ENCODE results near the gene MUC2.

Gene MUC2

DNA sequence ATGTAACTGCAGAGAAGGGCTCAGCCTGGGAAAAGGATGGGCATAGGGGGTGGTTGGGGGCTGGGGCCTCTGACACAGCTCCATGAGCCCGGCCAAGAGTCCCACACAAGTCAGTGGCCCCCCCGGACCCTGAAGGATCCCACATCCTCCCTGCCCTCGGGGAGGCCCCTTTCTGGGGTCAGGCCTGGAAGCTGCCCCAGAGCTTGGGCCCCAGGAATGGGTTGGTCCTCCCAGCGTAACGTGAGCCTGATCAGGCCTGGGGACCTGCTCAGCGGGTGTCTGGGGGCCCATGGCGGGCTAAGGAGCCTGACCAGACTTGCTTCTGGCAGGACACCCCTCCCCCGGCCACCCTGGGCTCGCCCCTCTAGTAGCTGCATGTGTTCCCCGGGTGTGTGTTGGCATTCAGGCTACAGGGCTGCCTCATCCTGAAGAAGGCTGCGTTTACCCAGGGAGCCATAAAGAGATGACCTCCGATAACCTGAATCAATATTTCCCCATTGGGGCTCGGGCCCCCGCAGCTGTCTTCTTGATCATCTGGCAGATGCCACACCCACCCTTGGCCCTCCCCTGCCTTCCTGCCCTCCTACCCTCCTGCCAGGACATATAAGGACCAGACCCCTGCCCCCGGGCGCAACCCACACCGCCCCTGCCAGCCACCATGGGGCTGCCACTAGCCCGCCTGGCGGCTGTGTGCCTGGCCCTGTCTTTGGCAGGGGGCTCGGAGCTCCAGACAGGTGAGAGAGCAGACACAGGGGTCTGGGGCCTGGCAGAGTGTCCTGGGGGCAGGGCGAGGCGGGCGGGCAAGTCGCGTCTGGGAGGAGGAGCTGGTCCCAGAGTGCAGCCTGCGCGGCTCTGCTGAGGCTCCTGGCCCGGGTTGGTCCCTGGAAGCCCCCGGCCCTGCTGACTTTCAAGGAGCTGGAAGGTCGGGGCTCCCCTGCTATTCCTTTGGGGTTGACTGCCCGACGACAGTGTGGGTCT lies at the start of gene MUC2:
Gene MUC2, plus strand, starts transcription at position 631 of the 978 bp plus-strand sequence.
- no peaks in the 10 kb centered on the region for H3K9me3 ChIP-seq (ENCODE audit: control insufficient read depth in 5 of 5, low read length in 5 of 5)
- no peak within 1 kb of the TSS for H3K27ac ChIP-seq (ENCODE audit: low read depth, low read length)
- no peaks in the 10 kb centered on the region for H3K36me3 ChIP-seq (ENCODE audit: control insufficient read depth in 5 of 5, insufficient read depth in 5 of 5, low read length in 5 of 5)
- peaks cover 0 to 17% (median 10%) of the 10 kb centered on the region in 5 donors for H3K4me1 ChIP-seq (ENCODE audit: control insufficient read depth in 5 of 5, insufficient read depth in 5 of 5, low read length in 5 of 5)
- no peak within 1 kb of the TSS for H3K4me3 ChIP-seq (ENCODE audit: low read depth in 1 of 5, low read length in 5 of 5)
- H3K27me3 ChIP-seq (ENCODE audit: control insufficient read depth in 5 of 5, insufficient read depth in 4 of 5, low read length in 5 of 5), result peaks cover 4 to 16% (median 7%) of the 10 kb centered on the region in 5 donors
- H3K9ac ChIP-seq (ENCODE audit: low read length in 5 of 5), result no peak within 1 kb of the TSS

DNA sequence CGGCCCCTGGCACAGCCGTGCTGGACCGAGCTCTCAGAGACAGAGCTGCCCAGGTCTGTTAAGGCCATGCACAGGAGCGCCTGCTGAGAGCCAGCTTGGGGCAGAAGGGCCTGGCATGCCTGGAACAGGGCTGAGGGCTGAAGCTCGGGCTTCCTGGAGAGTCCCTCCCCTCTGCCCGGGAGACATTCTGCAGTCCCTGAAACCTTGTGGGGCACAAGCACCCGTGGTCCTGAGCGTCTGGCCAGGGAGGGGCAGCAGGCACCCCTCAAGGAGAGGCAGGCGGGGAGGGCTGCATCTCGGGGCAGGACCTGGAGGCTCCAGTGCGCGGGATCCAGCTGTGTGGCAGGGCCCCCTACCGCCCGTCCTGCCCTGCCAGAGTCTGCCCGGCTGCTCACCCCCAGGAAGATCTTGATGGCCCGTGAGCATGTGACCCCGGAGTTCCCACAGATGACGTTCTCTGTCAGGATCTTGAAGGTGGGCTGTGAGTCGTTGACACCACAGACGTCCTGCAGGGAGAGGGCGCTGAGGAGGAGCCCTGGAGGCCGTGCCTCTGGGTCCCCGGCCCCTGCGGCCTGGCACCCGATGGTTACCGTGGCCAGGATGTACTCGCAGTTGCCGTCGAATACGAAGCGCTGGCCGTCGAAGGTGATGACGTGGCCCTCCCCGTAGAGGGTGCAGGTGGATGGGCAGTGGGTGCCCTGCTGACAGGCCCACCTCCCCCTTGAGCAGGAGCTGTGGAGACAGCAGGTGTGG lies 49.1 kb upstream of the MUC2 start:
- Histone ChIP-seq H3K4me3 (ENCODE audit: low read depth in 1 of 5, low read length in 5 of 5) (no peak overlapping the region), H3K27ac (ENCODE audit: low read depth, low read length) (no peak overlapping the region), H3K4me1 (ENCODE audit: control insufficient read depth in 5 of 5, insufficient read depth in 5 of 5, low read length in 5 of 5) (peaks cover 0 to 3% (median 0%) of the 10 kb centered on the region in 5 donors), H3K36me3 (ENCODE audit: control insufficient read depth in 5 of 5, insufficient read depth in 5 of 5, low read length in 5 of 5) (peaks cover 0 to 10% (median 0%) of the 10 kb centered on the region in 5 donors), H3K9ac (ENCODE audit: low read length in 5 of 5) (no peak overlapping the region), H3K27me3 (ENCODE audit: control insufficient read depth in 5 of 5, insufficient read depth in 4 of 5, low read length in 5 of 5) (peaks cover 0 to 6% (median 0%) of the 10 kb centered on the region in 5 donors), H3K9me3 (ENCODE audit: control insufficient read depth in 5 of 5, low read length in 5 of 5) (no peaks in the 10 kb centered on the region)

DNA sequence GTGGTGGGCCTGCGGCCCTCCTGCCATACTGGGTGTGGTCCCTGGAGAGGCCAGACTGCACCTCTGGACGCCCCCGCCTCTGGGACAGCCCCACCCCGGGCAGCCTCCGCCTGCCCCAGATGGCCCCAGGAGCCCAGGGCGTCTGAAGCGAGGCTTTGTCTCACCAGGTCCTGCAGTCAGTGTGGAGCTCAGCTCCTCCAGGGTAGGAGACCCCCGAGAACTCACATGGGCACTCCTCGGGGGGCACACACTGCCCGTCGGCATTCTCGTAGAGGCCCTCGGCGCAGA lies 48.6 kb upstream of the MUC2 start:
- Histone ChIP-seq H3K27me3 (ENCODE audit: control insufficient read depth in 5 of 5, insufficient read depth in 4 of 5, low read length in 5 of 5) (peaks cover 0 to 7% (median 0%) of the 10 kb centered on the region in 5 donors), H3K9me3 (ENCODE audit: control insufficient read depth in 5 of 5, low read length in 5 of 5) (no peaks in the 10 kb centered on the region), H3K4me3 (ENCODE audit: low read depth in 1 of 5, low read length in 5 of 5) (no peak overlapping the region), H3K27ac (ENCODE audit: low read depth, low read length) (no peak overlapping the region), H3K9ac (ENCODE audit: low read length in 5 of 5) (no peak overlapping the region), H3K36me3 (ENCODE audit: control insufficient read depth in 5 of 5, insufficient read depth in 5 of 5, low read length in 5 of 5) (peaks cover 0 to 10% (median 0%) of the 10 kb centered on the region in 5 donors), H3K4me1 (ENCODE audit: control insufficient read depth in 5 of 5, insufficient read depth in 5 of 5, low read length in 5 of 5) (peaks cover 0 to 3% (median 0%) of the 10 kb centered on the region in 5 donors)

DNA sequence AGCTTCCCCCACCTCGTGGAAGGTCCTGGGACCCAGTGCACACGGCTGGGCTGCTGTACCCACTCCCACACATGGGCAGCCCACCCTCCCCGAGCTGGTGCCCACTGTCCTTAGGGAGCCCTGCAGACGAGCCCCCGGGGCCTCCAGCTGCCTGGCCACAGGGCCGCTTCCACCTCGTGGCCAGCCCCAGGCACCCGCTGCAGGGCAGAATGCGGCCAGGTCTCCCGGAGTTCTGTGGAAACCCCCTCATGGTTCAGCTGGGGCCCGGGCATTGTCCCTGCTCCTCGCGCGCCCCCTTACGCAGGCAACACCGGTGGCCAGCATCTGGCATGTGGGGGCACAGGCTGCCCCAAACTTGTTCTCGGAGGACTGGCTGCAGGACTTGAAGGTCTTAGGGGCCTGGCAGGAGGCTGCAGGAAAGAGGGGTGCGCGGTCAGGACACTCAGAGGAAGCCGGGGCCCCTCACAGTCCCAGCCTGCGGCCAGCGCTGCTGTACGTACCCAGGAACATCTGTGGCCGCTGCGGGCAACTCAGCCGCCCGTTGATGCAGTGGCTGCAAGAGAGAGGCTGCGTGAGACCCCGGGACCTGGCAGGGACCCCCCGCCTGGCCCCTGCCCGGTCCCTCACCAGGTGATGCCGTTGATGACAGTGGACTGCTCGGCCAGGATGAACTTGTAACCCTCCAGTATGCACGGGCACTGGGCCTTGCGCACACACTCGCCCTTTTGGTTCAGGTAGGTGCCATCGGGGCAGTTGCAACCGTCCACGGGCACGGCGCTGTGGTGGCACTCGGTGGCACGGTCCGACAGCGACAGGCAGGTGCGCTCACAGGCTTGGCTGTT lies 47.8 kb upstream of the MUC2 start:
- H3K9me3 ChIP-seq (ENCODE audit: control insufficient read depth in 5 of 5, low read length in 5 of 5), result no peaks in the 10 kb centered on the region
- H3K4me3 ChIP-seq (ENCODE audit: low read depth in 1 of 5, low read length in 5 of 5), result no peak overlapping the region
- peaks cover 0 to 7% (median 0%) of the 10 kb centered on the region in 5 donors for H3K36me3 ChIP-seq (ENCODE audit: control insufficient read depth in 5 of 5, insufficient read depth in 5 of 5, low read length in 5 of 5)
- no peak overlapping the region for H3K9ac ChIP-seq (ENCODE audit: low read length in 5 of 5)
- H3K27me3 ChIP-seq (ENCODE audit: control insufficient read depth in 5 of 5, insufficient read depth in 4 of 5, low read length in 5 of 5), result peaks cover 0 to 7% (median 2%) of the 10 kb centered on the region in 5 donors
- peaks cover 0 to 3% (median 0%) of the 10 kb centered on the region in 5 donors for H3K4me1 ChIP-seq (ENCODE audit: control insufficient read depth in 5 of 5, insufficient read depth in 5 of 5, low read length in 5 of 5)
- no peak overlapping the region for H3K27ac ChIP-seq (ENCODE audit: low read depth, low read length)

DNA sequence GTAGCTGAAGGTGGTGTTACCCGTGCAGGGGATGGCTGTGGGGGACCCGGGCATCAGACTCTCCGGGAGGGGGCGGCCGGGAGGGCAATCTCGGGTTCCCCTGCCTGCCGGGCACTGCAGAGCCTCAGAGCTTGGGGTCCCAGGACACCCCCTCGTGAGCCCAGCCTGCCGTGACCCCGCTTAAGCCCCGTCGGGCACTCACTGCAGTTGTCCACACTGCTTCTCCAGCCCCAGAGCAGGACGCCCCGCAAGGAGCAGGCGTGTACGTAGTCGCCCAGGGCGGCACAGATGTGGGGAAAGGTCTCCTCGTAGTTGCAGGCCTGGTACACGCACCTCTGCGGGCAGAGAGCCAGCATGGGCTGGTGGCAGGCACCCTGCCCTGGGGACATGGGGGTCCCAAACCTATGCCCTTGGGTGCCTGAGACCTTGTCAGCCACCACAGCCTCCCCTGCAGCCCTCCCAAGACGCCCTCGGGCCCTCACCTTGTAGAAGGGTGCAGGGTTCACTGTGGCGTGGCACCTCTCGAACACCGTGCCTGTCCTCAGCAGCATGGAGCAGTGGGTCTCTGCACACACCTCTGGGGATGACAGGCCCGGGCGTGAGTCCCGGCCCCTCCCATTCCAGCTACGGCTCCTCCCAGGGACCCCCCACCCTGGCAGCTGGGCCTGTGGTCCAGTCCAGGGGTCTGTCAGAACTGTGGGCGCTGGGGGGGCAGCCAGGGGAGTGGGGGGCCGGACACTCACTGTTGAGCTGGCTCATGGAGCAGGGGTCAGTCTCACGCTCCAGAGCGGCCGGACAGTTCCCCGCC lies 47.0 kb upstream of the MUC2 start:
- peaks cover 0 to 12% (median 0%) of the 10 kb centered on the region in 5 donors for H3K36me3 ChIP-seq (ENCODE audit: control insufficient read depth in 5 of 5, insufficient read depth in 5 of 5, low read length in 5 of 5)
- no peak overlapping the region for H3K4me3 ChIP-seq (ENCODE audit: low read depth in 1 of 5, low read length in 5 of 5)
- H3K27me3 ChIP-seq (ENCODE audit: control insufficient read depth in 5 of 5, insufficient read depth in 4 of 5, low read length in 5 of 5), result peaks cover 0 to 8% (median 3%) of the 10 kb centered on the region in 5 donors
- no peak overlapping the region for H3K9ac ChIP-seq (ENCODE audit: low read length in 5 of 5)
- peaks cover 0 to 3% (median 0%) of the 10 kb centered on the region in 5 donors for H3K4me1 ChIP-seq (ENCODE audit: control insufficient read depth in 5 of 5, insufficient read depth in 5 of 5, low read length in 5 of 5)
- H3K9me3 ChIP-seq (ENCODE audit: control insufficient read depth in 5 of 5, low read length in 5 of 5), result no peaks in the 10 kb centered on the region
- no peak overlapping the region for H3K27ac ChIP-seq (ENCODE audit: low read depth, low read length)

DNA sequence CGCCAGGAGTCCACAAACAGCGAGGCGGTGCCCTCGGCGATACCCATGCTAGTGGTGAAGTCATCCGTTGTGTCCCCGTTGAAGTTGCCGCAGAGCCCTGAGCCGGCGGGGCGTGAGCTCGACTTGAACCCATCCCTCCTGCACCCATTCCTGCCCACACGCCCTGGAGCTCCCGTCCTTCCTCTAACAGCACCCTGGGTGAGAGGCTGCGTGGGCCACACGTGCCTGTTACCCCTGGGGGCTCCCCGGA lies 46.5 kb upstream of the MUC2 start:
- H3K9ac ChIP-seq (ENCODE audit: low read length in 5 of 5), result no peak overlapping the region
- H3K36me3 ChIP-seq (ENCODE audit: control insufficient read depth in 5 of 5, insufficient read depth in 5 of 5, low read length in 5 of 5), result peaks cover 0 to 12% (median 0%) of the 10 kb centered on the region in 5 donors
- H3K27ac ChIP-seq (ENCODE audit: low read depth, low read length), result no peak overlapping the region
- peaks cover 0 to 3% (median 0%) of the 10 kb centered on the region in 5 donors for H3K4me1 ChIP-seq (ENCODE audit: control insufficient read depth in 5 of 5, insufficient read depth in 5 of 5, low read length in 5 of 5)
- no peaks in the 10 kb centered on the region for H3K9me3 ChIP-seq (ENCODE audit: control insufficient read depth in 5 of 5, low read length in 5 of 5)
- peaks cover 0 to 8% (median 7%) of the 10 kb centered on the region in 5 donors for H3K27me3 ChIP-seq (ENCODE audit: control insufficient read depth in 5 of 5, insufficient read depth in 4 of 5, low read length in 5 of 5)
- H3K4me3 ChIP-seq (ENCODE audit: low read depth in 1 of 5, low read length in 5 of 5), result no peak overlapping the region

DNA sequence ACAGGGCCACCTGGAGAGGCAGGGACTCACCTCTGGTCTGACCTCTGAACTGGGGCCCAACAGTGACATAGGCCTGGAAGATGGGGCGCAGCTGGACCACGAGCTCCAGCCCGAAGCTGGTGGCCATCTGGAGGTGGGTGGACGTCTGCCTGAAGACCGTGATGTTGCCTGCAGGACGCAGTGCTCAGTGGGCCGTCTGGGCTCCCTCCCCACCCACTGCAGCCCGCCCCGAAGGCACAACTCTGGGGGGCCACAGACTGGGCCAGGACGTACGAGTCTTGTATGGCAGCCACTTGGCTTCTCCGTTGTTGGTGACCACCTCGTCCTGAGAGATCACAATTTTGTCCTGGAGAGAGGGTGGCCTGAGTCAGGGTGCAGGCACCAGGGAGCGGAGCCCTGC lies 46.1 kb upstream of the MUC2 start:
- no peak overlapping the region for H3K4me3 ChIP-seq (ENCODE audit: low read depth in 1 of 5, low read length in 5 of 5)
- H3K27me3 ChIP-seq (ENCODE audit: control insufficient read depth in 5 of 5, insufficient read depth in 4 of 5, low read length in 5 of 5), result peaks cover 0 to 8% (median 7%) of the 10 kb centered on the region in 5 donors
- peaks cover 0 to 12% (median 0%) of the 10 kb centered on the region in 5 donors for H3K36me3 ChIP-seq (ENCODE audit: control insufficient read depth in 5 of 5, insufficient read depth in 5 of 5, low read length in 5 of 5)
- H3K9ac ChIP-seq (ENCODE audit: low read length in 5 of 5), result no peak overlapping the region
- no peaks in the 10 kb centered on the region for H3K9me3 ChIP-seq (ENCODE audit: control insufficient read depth in 5 of 5, low read length in 5 of 5)
- H3K27ac ChIP-seq (ENCODE audit: low read depth, low read length), result no peak overlapping the region
- H3K4me1 ChIP-seq (ENCODE audit: control insufficient read depth in 5 of 5, insufficient read depth in 5 of 5, low read length in 5 of 5), result peaks cover 0 to 3% (median 0%) of the 10 kb centered on the region in 5 donors

DNA sequence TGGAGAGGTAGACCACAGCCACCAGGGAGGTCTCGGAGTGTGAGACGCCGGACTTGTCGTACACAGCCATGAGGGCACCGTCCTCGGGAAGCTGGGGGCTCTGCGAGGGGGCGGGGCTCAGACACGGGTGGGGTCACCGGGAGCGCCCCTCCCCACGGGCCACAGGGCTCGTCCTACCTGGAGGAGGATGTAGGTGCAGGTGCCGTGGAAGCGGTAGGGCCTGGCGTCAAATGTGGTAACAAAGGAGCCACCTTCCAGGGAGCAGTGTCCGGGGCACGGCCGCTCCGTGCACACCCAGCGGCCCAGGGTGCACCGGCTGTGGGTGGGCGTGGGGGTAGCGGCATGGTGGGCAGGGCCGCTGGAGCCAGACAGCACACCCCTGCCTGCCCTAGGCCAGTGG lies 45.6 kb upstream of the MUC2 start:
- peaks cover 0 to 3% (median 0%) of the 10 kb centered on the region in 5 donors for H3K4me1 ChIP-seq (ENCODE audit: control insufficient read depth in 5 of 5, insufficient read depth in 5 of 5, low read length in 5 of 5)
- H3K27ac ChIP-seq (ENCODE audit: low read depth, low read length), result no peak overlapping the region
- no peak overlapping the region for H3K9ac ChIP-seq (ENCODE audit: low read length in 5 of 5)
- no peaks in the 10 kb centered on the region for H3K9me3 ChIP-seq (ENCODE audit: control insufficient read depth in 5 of 5, low read length in 5 of 5)
- peaks cover 0 to 11% (median 7%) of the 10 kb centered on the region in 5 donors for H3K27me3 ChIP-seq (ENCODE audit: control insufficient read depth in 5 of 5, insufficient read depth in 4 of 5, low read length in 5 of 5)
- H3K36me3 ChIP-seq (ENCODE audit: control insufficient read depth in 5 of 5, insufficient read depth in 5 of 5, low read length in 5 of 5), result peaks cover 0 to 9% (median 0%) of the 10 kb centered on the region in 5 donors
- no peak overlapping the region for H3K4me3 ChIP-seq (ENCODE audit: low read depth in 1 of 5, low read length in 5 of 5)

DNA sequence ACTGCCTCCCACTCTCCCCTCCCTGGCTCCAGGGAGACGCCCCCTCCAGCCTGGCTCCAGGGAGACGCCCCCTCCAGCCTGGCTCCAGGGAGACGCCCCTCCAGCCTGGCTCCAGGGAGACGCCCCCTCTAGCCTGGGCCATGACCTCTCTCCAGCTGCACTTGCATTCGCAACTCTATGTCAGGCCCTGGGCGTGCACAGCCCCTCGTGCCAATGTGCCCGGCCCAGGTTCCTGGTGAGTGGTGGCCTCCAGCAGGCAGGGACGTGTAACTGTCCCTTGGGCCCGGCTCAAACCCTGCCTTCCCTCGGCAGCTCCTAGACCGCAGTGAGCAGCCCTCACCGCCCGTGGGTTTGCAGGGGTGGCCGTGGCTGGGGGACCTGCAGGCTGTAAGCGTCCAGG lies 45.0 kb upstream of the MUC2 start:
- no peak overlapping the region for H3K9ac ChIP-seq (ENCODE audit: low read length in 5 of 5)
- no peak overlapping the region for H3K4me3 ChIP-seq (ENCODE audit: low read depth in 1 of 5, low read length in 5 of 5)
- H3K9me3 ChIP-seq (ENCODE audit: control insufficient read depth in 5 of 5, low read length in 5 of 5), result no peaks in the 10 kb centered on the region
- peaks cover 0 to 13% (median 7%) of the 10 kb centered on the region in 5 donors for H3K27me3 ChIP-seq (ENCODE audit: control insufficient read depth in 5 of 5, insufficient read depth in 4 of 5, low read length in 5 of 5)
- peaks cover 0 to 3% (median 0%) of the 10 kb centered on the region in 5 donors for H3K4me1 ChIP-seq (ENCODE audit: control insufficient read depth in 5 of 5, insufficient read depth in 5 of 5, low read length in 5 of 5)
- peaks cover 0 to 7% (median 0%) of the 10 kb centered on the region in 5 donors for H3K36me3 ChIP-seq (ENCODE audit: control insufficient read depth in 5 of 5, insufficient read depth in 5 of 5, low read length in 5 of 5)
- no peak overlapping the region for H3K27ac ChIP-seq (ENCODE audit: low read depth, low read length)
